CD4-positive, alpha-beta T cell treated with Interferon gamma for 1 hour (primary cell): ENCODE data around the gene CHST9.

Experiments
- DNase-seq: peaks from one replicate; pipeline ENCODE4 v3.0.0-alpha.2; 2020

Gene CHST9

DNA sequence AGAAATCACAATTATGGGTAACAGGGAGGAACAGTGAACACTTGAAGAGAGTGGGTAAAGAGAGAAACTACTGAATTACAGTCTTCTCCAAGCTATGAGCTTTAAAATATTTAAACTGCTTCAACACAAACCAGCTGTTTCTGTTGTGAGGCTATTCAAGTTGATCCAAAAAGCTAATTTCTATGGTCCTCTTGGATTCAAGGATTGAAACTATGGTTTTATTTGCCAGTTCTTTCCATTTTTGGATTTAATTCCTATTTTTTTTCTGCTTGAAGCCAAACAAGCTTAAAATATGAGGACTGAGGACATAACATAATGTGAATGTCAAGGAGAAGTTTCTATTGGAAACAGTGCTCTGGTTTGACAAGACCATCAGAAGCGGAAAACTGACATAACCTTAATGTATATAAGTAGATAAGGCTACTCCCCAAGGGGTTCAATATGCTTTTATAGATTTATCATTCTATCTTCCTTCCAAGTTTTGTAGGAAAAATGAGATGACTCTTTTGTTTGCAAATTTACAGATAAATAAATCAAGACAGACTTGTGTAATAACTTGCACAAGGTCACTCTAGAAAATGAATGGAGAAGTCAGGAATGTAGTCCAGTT is 258.9 kb downstream of the CHST9 start:
- DNase-seq = no peak

GRCh38 chr18:26925313-26925712 is 259.8 kb downstream of the CHST9 start:
- DNase-seq = no peak

- DNase-seq = no peak
Measured at GRCh38 chr18:26922313-26922712, 262.8 kb downstream of the CHST9 start.

GRCh38 chr18:26920644-26921043 is 264.5 kb downstream of the CHST9 start:
- DNase-seq = no peak

DNA sequence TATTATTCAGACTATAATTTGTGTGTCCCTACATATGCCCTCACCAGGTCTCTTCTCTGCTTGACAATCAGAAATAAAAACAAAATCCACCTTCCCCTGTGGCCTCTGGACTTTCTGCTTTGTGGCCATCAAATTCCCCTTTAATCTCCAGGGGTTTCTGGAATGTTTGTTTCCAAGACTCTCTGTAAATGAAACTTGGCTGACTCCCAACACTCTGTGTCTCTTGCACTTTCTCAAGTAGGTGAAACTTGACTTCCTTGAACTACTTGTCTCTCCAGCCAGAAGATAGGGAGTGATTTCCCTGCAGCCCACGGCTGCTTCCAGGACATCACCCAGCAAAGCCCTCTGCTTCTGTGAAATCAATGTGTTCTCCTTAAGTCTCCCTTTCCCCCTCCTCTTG is 265.5 kb downstream of the CHST9 start:
- no peak for DNase-seq

GRCh38 chr18:26919201-26919600 is 265.9 kb downstream of the CHST9 start:
- no peak for DNase-seq

GRCh38 chr18:26911840-26912239 is 273.3 kb downstream of the CHST9 start:
- no peak for DNase-seq

DNA sequence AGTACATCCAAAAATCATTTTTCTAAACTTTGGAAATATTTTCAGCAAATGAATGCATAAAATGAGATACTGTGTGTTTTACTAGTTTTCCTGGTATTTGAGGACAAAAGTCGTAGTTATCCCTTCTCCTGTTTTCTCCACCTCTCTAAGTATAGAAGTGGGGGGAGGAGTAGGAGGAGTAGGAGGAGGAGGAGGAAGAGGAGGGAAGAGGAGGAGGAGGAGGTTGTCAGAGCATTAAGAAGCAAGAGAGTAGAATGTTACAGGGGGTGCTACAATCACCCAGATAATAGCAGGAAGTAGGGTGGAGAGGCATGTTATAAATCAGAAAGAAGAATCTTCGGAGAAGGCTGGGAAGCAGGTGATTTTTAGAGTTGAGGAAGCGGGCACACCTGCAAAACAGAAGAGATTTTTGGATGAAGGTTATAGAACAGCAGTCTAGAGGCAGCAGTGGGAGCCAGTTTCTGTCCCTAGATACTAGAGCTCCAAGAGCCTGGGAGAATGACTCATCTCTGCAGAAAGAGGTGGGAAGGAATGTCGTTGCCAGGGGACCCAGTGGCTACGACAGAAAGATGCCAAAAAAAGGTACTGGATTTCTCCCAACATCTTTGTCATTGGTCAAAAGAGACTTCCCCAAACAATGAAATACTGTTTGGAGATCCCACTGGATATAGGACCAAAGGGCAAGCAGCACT is 275.4 kb downstream of the CHST9 start:
- DNase-seq = no peak

DNA sequence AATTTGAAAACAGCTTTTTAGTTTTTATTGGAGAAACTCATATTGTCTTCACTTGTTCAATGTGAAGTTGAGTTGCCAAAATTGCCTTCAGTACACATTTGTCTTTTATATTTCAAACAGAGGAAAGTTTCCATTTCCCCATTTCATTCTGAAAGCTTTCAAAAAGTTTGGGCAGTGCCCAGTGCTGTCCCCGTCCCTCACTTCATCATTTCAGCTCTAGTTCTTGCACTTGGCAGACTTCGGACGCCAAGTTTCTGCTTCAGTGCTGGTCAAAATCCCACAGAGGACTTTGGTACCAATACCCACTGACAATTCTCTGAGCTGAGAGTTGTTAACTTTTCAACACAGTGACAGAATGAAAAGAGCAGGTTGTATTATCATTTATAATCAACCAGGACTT is 276.2 kb downstream of the CHST9 start:
- no peak for DNase-seq

DNA sequence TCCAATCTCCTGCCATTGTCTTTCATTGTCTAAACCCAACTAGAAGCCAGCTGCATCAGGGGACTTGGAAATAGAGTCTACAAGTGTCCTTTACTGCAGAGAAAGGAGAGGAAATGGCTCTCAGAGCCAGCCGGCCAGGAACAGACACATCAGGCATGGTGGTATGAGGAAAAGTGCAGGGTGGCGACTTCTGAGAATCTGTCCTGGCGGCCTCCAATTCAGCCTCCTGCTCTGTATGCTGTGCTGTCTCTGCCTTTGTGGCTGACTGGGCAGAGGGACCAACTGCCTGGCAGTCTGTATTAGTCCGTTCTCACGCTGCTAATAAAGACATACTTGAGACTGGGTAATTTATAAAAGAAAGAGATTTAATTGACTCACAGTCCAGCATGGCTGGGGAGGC is 282.8 kb downstream of the CHST9 start:
- no peak for DNase-seq

DNA sequence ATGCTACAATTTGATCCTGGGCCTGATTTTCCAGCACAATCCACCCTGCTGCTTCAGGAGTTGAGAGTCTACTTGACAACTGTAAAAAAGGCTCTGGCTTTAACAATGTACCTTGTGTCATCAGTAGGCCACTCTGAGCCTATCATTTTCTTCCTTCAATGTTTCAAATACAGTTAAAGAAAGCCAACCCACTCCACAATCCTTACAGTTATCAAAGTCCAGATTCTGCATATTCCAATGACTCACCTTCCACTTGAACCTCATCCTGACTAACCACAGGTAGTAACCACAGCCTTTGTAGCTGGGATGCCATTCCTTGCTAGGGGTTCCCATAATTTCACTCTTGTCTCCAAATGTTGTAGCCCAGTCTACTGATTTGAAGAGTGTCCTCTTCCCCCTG is 284.1 kb downstream of the CHST9 start:
- no peak for DNase-seq

- DNase-seq = no peak
Measured at GRCh38 chr18:26894426-26894825, 290.7 kb downstream of the CHST9 start.

- DNase-seq = no peak
Measured at GRCh38 chr18:26893996-26894395, 291.1 kb downstream of the CHST9 start.

GRCh38 chr18:26888259-26888658 is 296.8 kb downstream of the CHST9 start:
- DNase-seq = no peak

DNA sequence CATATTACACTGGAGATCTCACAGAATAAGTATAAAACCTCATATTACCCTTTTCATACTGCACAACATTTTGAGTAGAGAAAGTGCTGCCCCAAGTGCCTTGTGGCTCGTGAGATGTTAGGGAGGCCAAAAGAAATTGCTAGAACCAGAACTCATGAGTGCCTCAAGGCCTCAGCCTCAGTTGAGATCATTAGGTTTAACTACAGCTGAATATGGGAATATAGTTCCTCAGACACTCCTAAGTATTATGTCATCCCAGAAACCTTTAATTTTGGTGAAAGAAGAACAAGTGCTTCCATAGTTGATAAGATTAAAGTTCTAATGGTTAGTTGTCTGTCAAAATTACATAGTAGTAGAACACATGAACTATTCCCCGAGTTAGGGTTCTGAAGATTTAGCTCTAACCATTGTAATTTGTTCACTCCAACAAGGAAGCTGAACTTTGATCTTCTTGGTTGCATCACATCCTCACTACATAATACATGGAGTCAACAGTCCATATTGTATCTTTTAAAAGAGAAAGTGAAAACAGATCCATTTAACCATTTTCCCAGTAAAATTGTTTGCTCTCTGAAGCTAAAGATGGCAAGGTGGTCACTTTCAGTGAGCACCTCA is 310.0 kb downstream of the CHST9 start:
- DNase-seq = no peak

- no peak for DNase-seq
Measured at GRCh38 chr18:26874283-26874682, 310.8 kb downstream of the CHST9 start.

- no peak for DNase-seq
Measured at GRCh38 chr18:26869640-26870039, 315.5 kb downstream of the CHST9 start.

- DNase-seq = no peak
Measured at GRCh38 chr18:26868968-26869586, 316.0 kb downstream of the CHST9 start.

DNA sequence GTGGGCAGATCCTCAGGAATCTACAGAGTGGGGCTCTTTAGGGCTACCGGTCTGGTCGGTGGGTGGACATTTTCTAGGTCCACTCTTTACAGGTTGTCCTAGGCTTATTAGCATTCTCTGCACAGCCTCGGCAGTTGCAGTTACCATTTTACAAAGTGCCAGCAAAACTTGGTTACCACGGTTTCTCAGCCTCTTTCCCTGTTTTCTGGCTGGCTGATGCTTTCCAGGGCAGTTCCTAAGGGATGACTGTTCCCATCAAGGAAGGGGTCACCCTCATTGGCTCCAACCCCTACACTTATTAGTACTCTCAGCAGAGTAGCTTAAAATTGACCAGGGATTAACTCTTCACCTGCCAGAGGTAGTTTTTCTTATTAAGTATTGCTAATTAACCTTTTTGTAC is 317.6 kb downstream of the CHST9 start:
- no peak for DNase-seq

DNA sequence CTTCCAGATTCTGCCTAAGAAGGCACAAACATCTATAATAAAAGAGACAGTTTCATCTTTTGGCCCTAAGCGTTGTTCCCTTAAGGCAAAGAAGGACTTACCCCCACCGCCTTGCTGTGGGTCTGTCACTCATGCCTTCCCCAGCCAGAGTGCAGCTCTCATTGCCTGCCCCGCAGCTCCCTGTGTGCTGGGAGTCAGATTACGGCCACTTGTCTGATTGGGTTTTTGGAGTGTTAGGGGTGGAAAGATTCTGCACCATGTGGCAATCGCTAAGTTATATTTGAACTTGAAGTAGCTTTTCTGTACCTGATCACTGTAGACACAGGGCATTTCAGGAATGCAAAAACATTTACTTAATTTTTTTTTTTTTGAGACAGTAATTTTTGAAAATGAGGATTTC is 319.6 kb downstream of the CHST9 start, which contains the start of gene AQP4:
AQP4 (minus strand) TSS at position 151 of the 400 bp plus-strand sequence; CDS start at position 133, 18 bp downstream.
- no peak for DNase-seq

- no peak for DNase-seq
Measured at GRCh38 chr18:26864658-26865057, 320.4 kb downstream of the CHST9 start.

DNA sequence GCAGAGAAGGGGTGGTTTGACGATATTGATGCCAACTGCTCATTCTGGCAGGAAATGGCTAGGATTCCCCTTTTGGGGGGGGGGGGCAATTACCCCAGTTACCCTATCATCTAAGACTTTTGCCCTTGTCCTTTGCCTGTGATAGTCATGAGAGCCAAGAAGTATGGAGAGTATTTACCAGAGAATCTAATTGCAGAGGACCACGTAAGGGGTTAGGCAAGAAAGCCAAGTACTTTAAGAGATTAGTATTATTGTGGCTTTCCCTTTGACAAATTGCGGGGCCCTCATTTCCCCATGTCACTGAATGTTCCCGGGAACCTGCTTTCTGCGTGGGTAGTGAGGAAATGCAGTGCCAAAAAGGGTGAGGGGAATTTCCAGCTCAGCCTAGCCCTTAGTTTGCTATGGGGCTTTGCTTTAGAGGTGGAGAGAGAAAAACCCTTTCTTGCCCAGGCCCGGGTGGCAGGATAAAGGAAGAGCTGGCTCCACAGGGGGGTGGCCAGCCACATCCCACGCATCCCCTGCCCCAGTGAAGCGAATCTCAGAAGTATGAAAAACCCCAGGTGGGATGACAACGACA is 321.1 kb downstream of the CHST9 start:
- no peak for DNase-seq

DNA sequence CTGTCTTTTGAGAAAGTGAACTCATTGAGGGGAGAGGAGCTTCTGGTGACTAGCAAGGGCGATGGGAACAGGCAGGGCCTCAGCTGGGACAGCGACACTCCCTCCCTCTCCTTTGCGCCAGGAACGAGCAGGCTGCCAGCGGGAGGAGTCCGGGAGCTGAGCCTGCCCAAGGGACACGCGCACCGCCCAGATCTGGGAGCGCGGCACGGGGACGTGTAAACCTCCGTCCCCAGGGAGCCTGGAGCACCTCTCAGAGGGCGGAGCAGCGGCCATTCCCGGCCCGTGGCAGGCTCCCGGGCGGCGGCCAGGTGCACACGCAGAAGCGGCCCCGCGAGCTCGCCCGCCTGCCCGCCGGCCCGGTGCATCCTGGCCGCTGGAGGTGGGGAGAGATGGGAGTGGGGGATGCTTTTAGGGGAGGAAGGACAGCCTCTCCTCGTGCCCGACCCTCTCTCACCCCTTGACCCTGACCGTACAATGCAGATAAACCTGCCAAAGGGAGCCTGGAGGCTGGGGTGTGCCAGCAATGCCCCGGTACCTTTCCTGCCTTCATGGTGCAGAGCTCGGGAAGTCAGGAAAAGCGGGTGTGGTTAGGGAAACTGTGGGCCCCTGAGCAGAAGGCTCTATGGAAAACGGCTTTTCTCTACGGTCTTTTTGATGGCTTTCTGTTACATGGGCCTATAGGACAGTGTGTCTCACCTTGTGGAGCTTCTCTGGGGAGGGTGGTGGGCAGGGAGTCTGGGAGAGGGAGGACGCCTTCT is 321.8 kb downstream of the CHST9 start:
- DNase-seq = no peak
